Activated naive CD8-positive, alpha-beta T cell treated with anti-CD3 and anti-CD28 coated beads, Interleukin-2, amount 10 ng/mL, durations not matched to agents 7 days and 5 days (primary cell): Measurements from ENCODE around the gene ADAMTS16. TPM values are rescaled to one million over a fixed set of nuclear protein-coding genes. Genes with fewer than 3 reads are reported as not detected.

ENCODE experiments used
- ATAC-seq: fragments of 150-1000 bp; cut with Tn5 transposase; one replicate; pipeline ENCODE4 v1.10.0; 2021; ENCODE audit warnings: low read depth, moderate library complexity
- POLR2A ChIA-PET: fragments of 350-600 bp; sonication (Branson Sonifier 250); formaldehyde crosslinking; loops from one replicate; lab custom pipeline; 2021; ENCODE audit warnings: antibody characterized with exemption; lab: Charles Lee
- DNase-seq: peaks from one replicate; pipeline ENCODE4 v3.0.0; 2021
- H3K27ac Mint-ChIP-seq: one replicate; pipeline ENCODE4 v1.8.0; 2022; ENCODE audit warnings: mild to moderate bottlenecking, mixed read lengths
- H3K27me3 Mint-ChIP-seq: one replicate; pipeline ENCODE4 v1.8.0; 2022; ENCODE audit warnings: mild to moderate bottlenecking, moderate library complexity, mixed read lengths
- H3K36me3 Mint-ChIP-seq: one replicate; pipeline ENCODE4 v1.8.0; 2021; ENCODE audit warnings: mild to moderate bottlenecking, mixed read lengths
- H3K4me1 Mint-ChIP-seq: one replicate; pipeline ENCODE4 v1.8.0; 2021; ENCODE audit warnings: mixed read lengths
- H3K4me3 Mint-ChIP-seq: one replicate; pipeline ENCODE4 v1.8.0; 2022; ENCODE audit warnings: mild to moderate bottlenecking, moderate library complexity, mixed read lengths
- H3K9me3 Mint-ChIP-seq: one replicate; pipeline ENCODE4 v1.8.0; 2021; ENCODE audit warnings: mixed read lengths
- total RNA-seq, 2 experiments: library from RNA; stranded (reverse); gene quantifications; one replicate each; pipeline ENCODE4 v1.2.3, GENCODE V29; 2021

Gene ADAMTS16
- total RNA-seq, 2 experiments from 2014 or later: not detected

- Mint-ChIP-seq H3K9me3 (no peaks in the 10 kb centered on the region), H3K27ac (no peak overlapping the region), H3K27me3 (no peaks in the 10 kb centered on the region), H3K36me3 (no peaks in the 10 kb centered on the region), H3K4me1 (peaks cover 8% of the 10 kb centered on the region), H3K4me3 (no peak overlapping the region)
- DNase-seq (no peak), ATAC-seq (no peak)
- POLR2A ChIA-PET: no interaction called here
Measured at GRCh38 chr5:5351288-5351979, 211.3 kb downstream of the ADAMTS16 start.

GRCh38 chr5:5352675-5353074 is 212.5 kb downstream of the ADAMTS16 start:
- no peak overlapping the region for H3K4me3 Mint-ChIP-seq
- no peak overlapping the region for H3K27ac Mint-ChIP-seq
- no peaks in the 10 kb centered on the region for H3K9me3 Mint-ChIP-seq
- no peaks in the 10 kb centered on the region for H3K36me3 Mint-ChIP-seq
- POLR2A ChIA-PET: no interaction called here
- ATAC-seq (no peak), DNase-seq (no peak)
- H3K27me3 Mint-ChIP-seq: no peaks in the 10 kb centered on the region
- H3K4me1 Mint-ChIP-seq: peaks cover 6% of the 10 kb centered on the region

DNA sequence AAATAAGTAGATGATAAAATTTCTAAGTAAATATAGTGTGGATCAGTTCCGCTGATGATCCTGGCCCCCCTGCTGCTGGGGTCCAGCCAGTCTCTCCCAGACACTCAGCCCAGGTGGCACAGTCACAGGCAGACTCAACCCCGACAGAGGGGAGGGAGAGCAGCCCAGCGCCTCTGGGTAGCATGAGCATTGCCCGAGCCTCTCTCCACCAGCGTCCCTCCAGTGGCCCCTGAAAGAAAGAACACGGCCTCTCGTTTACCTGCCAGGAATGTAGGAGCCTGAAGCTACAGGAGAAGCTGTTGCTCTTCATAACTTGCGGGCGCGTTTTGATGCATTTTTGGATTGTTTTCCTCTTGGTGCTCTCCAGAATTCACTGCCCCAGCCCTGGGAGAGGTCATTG is 213.6 kb downstream of the ADAMTS16 start:
- ATAC-seq: no peak
- POLR2A ChIA-PET: no interaction called here

GRCh38 chr5:5356765-5357164 is 216.6 kb downstream of the ADAMTS16 start:
- POLR2A ChIA-PET: no interaction called here
- no peaks in the 10 kb centered on the region for H3K36me3 Mint-ChIP-seq
- ATAC-seq (no peak), DNase-seq (no peak)
- H3K27ac Mint-ChIP-seq: no peak overlapping the region
- H3K4me1 Mint-ChIP-seq: no peaks in the 10 kb centered on the region
- no peak overlapping the region for H3K4me3 Mint-ChIP-seq
- H3K9me3 Mint-ChIP-seq: no peaks in the 10 kb centered on the region
- no peaks in the 10 kb centered on the region for H3K27me3 Mint-ChIP-seq

More for the DNA sequence above, 213.6 kb downstream of the ADAMTS16 start:
- Mint-ChIP-seq H3K4me3 (no peak overlapping the region), H3K36me3 (no peaks in the 10 kb centered on the region), H3K27me3 (no peaks in the 10 kb centered on the region), H3K27ac (no peak overlapping the region), H3K4me1 (no peaks in the 10 kb centered on the region), H3K9me3 (no peaks in the 10 kb centered on the region)
- no peak for DNase-seq

GRCh38 chr5:5359618-5360017 is 219.5 kb downstream of the ADAMTS16 start:
- POLR2A ChIA-PET: no interaction called here
- Mint-ChIP-seq H3K4me3 (no peak overlapping the region), H3K9me3 (no peaks in the 10 kb centered on the region), H3K27me3 (no peaks in the 10 kb centered on the region), H3K27ac (no peak overlapping the region), H3K36me3 (no peaks in the 10 kb centered on the region), H3K4me1 (no peaks in the 10 kb centered on the region)
- DNase-seq (no peak), ATAC-seq (no peak)

DNA sequence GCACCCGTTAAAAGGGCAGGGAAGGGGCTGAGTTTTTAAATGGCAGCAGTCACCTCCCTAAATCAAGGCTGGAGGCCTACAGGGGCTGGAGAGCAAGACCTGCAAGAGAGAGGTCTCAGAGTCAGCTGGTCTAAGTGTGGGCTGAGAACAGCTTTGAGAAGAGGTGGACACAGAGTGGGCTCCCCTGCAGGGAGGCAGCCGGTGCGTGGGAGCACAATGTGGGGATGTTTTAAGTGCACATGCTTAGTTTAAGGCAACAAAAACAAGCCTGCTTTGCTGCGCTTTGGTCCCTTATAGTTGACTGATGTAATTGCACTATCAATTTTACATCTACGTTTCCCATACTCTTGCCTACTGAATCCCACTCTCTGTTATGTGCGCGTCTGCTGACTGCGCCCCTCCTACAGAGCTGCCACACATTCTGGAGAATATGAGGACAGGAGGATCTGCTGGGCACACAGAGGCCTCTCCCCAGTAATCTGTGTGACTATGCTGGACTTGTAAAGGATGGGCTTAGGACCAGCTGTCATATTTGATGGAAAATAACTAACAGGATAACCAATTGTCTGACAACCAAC is 220.3 kb downstream of the ADAMTS16 start:
- DNase-seq (no peak), ATAC-seq (no peak)
- H3K4me1 Mint-ChIP-seq: no peaks in the 10 kb centered on the region
- no peaks in the 10 kb centered on the region for H3K36me3 Mint-ChIP-seq
- H3K27me3 Mint-ChIP-seq: no peaks in the 10 kb centered on the region
- H3K4me3 Mint-ChIP-seq: no peak overlapping the region
- POLR2A ChIA-PET: no interaction called here
- H3K27ac Mint-ChIP-seq: no peak overlapping the region
- H3K9me3 Mint-ChIP-seq: no peaks in the 10 kb centered on the region

GRCh38 chr5:5360941-5361520 is 220.9 kb downstream of the ADAMTS16 start:
- no peak for ATAC-seq

DNA sequence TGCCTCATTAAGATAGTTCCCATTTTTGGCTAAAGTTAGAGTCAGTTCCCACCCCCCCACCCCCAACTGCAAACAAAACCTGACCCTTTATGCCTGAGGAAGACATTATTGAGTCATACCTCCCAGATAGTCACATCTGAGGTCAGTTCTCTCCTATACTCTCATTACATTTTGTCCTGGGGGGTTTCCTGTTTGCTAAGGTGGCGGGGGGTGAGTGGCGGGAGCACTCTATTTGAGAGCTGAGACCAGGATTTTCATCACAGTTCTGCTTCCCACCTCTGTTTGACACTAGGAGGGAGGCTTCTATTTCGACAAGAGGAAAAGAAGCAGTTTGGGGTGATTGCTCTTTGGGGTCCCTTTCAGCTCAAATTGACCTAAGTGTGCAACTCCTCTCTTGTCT is 222.9 kb downstream of the ADAMTS16 start:
- DNase-seq: no peak
- H3K27me3 Mint-ChIP-seq: no peaks in the 10 kb centered on the region
- H3K36me3 Mint-ChIP-seq: no peaks in the 10 kb centered on the region
- H3K9me3 Mint-ChIP-seq: no peaks in the 10 kb centered on the region
- ATAC-seq: no peak
- no peaks in the 10 kb centered on the region for H3K4me1 Mint-ChIP-seq
- no peak overlapping the region for H3K4me3 Mint-ChIP-seq
- POLR2A ChIA-PET: no interaction called here
- H3K27ac Mint-ChIP-seq: no peak overlapping the region

More at GRCh38 chr5:5360941-5361520, 220.9 kb downstream of the ADAMTS16 start:
- POLR2A ChIA-PET: no interaction called here
- no peaks in the 10 kb centered on the region for H3K9me3 Mint-ChIP-seq
- no peak overlapping the region for H3K27ac Mint-ChIP-seq
- H3K4me3 Mint-ChIP-seq: no peak overlapping the region
- no peaks in the 10 kb centered on the region for H3K27me3 Mint-ChIP-seq
- no peak for DNase-seq
- H3K36me3 Mint-ChIP-seq: no peaks in the 10 kb centered on the region
- no peaks in the 10 kb centered on the region for H3K4me1 Mint-ChIP-seq

DNA sequence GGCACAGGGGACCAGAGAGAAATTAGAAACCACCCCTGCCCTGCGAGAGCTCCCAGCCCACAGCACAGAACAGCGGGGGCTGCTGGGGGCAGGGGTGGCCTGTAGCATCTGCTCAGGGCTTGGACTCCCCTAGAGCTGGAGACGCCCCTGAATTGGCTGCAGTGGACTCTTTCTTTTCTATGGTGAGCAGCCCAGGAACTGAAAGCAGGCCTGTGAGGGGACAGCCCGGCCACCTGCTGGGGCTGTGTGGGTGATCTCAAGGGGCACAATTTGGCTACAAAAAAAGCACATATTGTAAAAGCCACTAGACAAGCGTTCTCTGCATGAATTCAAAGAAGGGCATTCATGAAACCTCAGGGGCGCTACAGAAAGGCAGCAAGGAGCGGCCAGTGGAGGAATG is 224.8 kb downstream of the ADAMTS16 start:
- POLR2A ChIA-PET: no interaction called here
- ATAC-seq: no peak
- no peaks in the 10 kb centered on the region for H3K9me3 Mint-ChIP-seq
- H3K4me3 Mint-ChIP-seq: no peak overlapping the region
- H3K36me3 Mint-ChIP-seq: no peaks in the 10 kb centered on the region
- no peak for DNase-seq
- no peaks in the 10 kb centered on the region for H3K27me3 Mint-ChIP-seq
- H3K4me1 Mint-ChIP-seq: no peaks in the 10 kb centered on the region
- H3K27ac Mint-ChIP-seq: no peak overlapping the region

- Mint-ChIP-seq H3K9me3 (no peaks in the 10 kb centered on the region), H3K27me3 (no peaks in the 10 kb centered on the region), H3K27ac (no peak overlapping the region), H3K36me3 (no peaks in the 10 kb centered on the region), H3K4me3 (no peak overlapping the region), H3K4me1 (no peaks in the 10 kb centered on the region)
- no peak for DNase-seq
- ATAC-seq: no peak
- POLR2A ChIA-PET: no interaction called here
Measured at GRCh38 chr5:5367739-5368138, 227.6 kb downstream of the ADAMTS16 start.

DNA sequence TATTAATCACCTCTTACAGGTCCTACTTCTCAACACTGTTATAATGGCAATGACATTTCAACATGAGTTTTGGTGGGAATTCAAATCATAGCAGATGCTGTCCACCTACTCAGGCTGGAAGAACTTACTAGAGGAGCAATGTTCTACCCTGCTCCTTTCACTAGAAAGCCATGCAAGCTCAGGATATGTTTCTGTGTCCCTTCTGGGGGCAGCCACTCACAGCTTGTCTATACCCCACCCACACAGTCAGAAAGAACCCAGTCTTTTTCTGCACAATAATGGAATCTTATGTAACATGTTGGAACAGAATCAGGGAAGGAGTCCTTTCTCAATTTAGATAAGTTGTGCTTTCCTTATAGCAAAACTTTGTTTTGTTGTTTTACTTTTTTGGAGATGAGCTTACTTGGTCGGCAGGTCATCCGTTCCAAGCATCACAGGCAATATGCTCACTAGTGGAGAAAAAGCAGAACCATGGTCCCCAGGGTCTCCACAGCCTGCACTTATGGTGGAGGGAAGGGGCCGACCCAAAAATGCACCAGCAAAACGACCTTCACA is 229.0 kb downstream of the ADAMTS16 start:
- POLR2A ChIA-PET: no interaction called here
- no peak for ATAC-seq

More for the DNA sequence above, 229.0 kb downstream of the ADAMTS16 start:
- no peak for DNase-seq
- Mint-ChIP-seq H3K9me3 (no peaks in the 10 kb centered on the region), H3K36me3 (no peaks in the 10 kb centered on the region), H3K27ac (no peak overlapping the region), H3K4me3 (no peak overlapping the region), H3K4me1 (no peaks in the 10 kb centered on the region), H3K27me3 (no peaks in the 10 kb centered on the region)
